Astrocyte of the cerebellum (primary cell): ENCODE measurements around the gene NRXN2.
A peak's percentile ranks its signal among the peaks of the same experiment; 100 is the strongest.

Experiments
- DNase-seq: peaks from one replicate; pipeline ENCODE4 v3.0.0-alpha.2; 2011; ENCODE audit warnings: low read depth
- H3K4me3 ChIP-seq: 2 replicates; pipeline ENCODE4 v1.5.1; 2011; ENCODE audit warnings: mild to moderate bottlenecking, low read depth, low read length, moderate library complexity
- CTCF ChIP-seq: IDR thresholded peaks from 2 replicates; pipeline ENCODE4 v1.5.1; 2012; ENCODE audit warnings: low read length, low read depth, moderate library complexity, mild to moderate bottlenecking; ENCODE audit errors: missing control alignments
- in situ Hi-C: cut with HindIII; loops from 2 replicates; pipeline ENCODE4 v1.10.0; 2017; ENCODE audit warnings: low sequenced_read_pairs

Gene NRXN2

GRCh38 chr11:64656862-64657261, 66.1 kb downstream of the NRXN2 start:
- in situ Hi-C loops, result no loop called here
- DNase-seq, result no peak
- no peak overlapping the region for H3K4me3 ChIP-seq
- no peak for TF ChIP-seq CTCF

- no peak overlapping the region for H3K4me3 ChIP-seq
- no peak for DNase-seq
- in situ Hi-C loops, result no loop called here
- TF ChIP-seq CTCF, result no peak
Observed at GRCh38 chr11:64655941-64656601, 66.9 kb downstream of the NRXN2 start.

DNA sequence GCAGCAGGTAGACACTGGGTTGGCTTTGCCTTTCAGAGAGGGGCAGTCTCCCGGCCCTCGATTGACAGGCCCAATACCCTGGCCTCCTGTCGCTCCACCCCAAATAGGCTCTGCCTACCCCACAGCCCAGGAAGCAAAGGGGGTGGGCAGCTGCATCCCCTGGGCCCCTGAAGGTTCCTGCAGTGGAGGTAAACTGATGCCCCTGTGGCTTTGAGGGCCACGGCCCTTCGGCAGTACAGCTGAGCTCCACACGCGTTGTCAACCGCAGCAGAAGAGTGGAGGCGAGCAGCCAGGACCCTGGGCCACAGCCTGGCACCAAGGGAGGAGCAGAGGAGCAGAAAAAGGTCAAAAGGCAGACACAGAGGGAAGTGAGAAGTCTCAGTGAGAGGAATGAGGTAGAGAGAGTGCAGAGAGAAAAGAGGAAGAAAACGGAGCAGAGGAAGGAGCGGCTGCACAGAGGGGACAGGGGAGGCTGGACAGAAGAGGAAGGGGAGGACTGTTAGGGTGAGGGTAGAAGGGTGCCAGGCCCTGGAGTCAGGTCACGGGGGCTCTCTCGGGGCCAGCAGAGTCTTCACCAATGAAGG, 67.9 kb downstream of the NRXN2 start:
- no peak for DNase-seq
- TF ChIP-seq CTCF, result no peak
- no peak overlapping the region for H3K4me3 ChIP-seq
- in situ Hi-C loops, result no loop called here

DNA sequence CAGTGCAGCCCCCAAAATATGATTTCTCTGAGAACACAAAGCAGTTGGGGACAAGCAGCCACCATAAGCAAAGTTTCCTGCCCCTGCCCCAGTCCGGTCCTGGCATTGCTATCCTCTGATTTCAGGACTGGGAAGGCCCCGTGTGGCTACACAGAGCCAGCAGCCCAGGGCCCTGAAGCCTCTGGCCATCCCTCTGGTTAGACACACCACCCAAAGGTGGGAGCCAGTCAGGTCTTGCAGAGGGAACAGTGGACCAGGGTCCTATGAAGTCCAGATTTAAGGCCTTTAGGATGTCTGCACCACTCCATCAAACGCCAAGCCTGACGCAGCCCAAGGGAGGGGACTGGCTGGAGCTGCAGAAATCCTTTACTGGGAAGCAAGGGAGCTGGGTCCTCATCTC, 68.6 kb downstream of the NRXN2 start:
- no peak for TF ChIP-seq CTCF
- no peak for DNase-seq
- no peak overlapping the region for H3K4me3 ChIP-seq
- in situ Hi-C loops, result no loop called here

DNA sequence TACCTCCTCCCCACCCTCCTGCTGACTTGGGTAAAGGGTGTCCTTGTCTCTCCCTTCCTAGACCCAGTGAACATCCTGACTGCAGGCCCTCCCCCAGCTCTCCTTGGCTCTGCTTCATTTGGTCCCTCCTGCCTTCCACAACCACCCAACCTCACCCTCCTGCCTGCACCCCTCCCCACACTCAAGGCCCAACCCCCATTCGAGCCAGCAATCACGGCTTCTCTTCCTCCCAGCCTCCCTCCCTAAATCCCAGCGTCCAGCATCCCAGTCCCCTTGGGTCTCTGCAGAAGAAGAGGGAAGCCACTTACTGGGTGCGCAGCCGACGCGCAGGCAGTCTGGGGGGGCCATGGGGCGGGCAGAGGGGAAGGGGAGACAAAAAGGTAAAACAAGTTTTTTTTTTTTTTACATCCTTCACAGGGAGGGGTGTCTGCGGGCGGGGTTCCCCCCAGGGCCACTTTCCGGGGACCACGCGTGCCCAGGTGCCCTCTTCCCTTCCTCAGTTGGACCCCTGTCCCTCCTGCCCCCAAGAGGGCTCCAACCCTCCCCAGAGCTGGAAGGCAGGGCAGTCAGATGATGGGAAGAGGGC, 69.5 kb downstream of the NRXN2 start:
- no peak overlapping the region for H3K4me3 ChIP-seq
- no peak for DNase-seq
- no peak for TF ChIP-seq CTCF
- in situ Hi-C loops, result no loop called here

DNA sequence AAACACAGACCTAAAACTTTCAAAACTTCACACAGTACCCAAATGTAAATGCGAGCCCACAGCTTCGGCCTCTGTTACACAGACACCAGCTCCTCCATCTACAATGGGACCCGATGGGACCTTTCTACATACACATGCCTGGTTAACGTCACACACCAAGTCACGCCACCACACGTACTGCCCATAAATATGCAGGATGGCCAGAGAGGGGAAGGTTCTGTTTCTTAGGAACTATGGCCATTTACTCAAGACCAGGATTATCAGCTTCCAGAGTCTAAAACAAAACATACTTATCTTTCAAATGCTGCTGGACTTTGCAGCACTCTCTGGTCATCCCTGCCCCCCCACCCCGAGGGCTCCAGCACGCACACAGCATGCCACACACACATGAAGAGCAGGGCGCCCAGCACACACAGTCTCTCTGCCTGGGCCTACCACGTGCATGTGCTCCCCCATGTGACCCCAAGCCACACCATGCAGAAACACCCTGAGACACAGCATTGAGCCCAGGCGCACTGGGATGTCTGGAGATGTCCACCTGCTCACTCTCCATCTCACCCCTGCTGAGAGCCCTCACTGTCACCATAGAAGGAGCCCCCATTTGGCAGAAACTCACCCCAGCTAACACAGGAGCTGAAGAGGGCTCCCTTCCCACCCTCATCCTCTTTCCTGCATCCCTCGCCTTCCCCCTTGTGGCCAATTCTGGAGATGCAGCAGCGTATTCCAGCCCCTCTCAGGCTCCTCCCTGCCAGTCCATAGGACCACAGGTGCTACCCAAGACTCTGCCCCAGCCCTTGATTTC, 70.2 kb downstream of the NRXN2 start:
- DNase-seq, result peak; percentile 38
- in situ Hi-C loops, result no loop called here
- peak; percentile 93 for TF ChIP-seq CTCF
- H3K4me3 ChIP-seq, result no peak overlapping the region
